ENCODE data around the gene CELF2.

DNA sequence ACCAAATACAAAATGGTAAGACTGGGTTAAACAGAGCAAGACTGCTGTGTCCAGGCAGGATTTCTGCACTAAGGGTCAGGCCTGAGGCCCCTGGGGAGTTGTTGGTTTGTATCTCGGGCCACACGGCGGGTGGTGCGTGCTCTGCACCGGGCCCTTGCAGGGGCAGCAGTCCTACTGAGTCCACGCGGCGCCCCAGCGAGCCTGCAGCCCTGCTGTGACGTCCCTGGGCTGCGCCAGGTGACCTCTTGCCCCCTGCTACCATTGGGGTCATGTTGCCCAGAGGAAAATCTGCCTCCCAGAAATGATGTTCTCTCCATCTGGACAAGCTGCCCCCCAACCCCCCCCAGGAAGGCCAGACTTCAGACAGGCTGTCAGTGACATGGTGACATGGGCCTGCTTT is 281.5 kb downstream of the CELF2 start:
- TF ChIP-seq POLR2A (IDR thresholded peaks at IDR 0.05): no peak
- TF ChIP-seq, protein P1, sequence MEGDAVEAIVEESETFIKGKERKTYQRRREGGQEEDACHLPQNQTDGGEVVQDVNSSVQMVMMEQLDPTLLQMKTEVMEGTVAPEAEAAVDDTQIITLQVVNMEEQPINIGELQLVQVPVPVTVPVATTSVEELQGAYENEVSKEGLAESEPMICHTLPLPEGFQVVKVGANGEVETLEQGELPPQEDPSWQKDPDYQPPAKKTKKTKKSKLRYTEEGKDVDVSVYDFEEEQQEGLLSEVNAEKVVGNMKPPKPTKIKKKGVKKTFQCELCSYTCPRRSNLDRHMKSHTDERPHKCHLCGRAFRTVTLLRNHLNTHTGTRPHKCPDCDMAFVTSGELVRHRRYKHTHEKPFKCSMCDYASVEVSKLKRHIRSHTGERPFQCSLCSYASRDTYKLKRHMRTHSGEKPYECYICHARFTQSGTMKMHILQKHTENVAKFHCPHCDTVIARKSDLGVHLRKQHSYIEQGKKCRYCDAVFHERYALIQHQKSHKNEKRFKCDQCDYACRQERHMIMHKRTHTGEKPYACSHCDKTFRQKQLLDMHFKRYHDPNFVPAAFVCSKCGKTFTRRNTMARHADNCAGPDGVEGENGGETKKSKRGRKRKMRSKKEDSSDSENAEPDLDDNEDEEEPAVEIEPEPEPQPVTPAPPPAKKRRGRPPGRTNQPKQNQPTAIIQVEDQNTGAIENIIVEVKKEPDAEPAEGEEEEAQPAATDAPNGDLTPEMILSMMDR (IDR thresholded peaks at IDR 0.05): no peak
- TF ChIP-seq EP300 (IDR thresholded peaks at IDR 0.05): no peak
